GM19395 (cell line): ENCODE measurements around the gene MYOM3.

ENCODE experiments used
- ATAC-seq: cut with Tn5 transposase; IDR thresholded peaks from one replicate; pipeline ENCODE4 v1.9.1; 2021; ENCODE audit warnings: mild to moderate bottlenecking, moderate library complexity; ENCODE audit not compliant: unreplicated experiment

MYOM3 gene

GRCh38 chr1:24139222-24139489 is 27.2 kb upstream of the MYOM3 start:
- no peak for ATAC-seq

GRCh38 chr1:24138476-24139221 is 26.7 kb upstream of the MYOM3 start:
- no peak for ATAC-seq

GRCh38 chr1:24136956-24137539 is 25.1 kb upstream of the MYOM3 start:
- ATAC-seq: no peak

- no peak for ATAC-seq
These were observed 22.4 kb upstream of the MYOM3 start for GRCh38 chr1:24134376-24134775.

- no peak for ATAC-seq
These were observed 21.9 kb upstream of the MYOM3 start for GRCh38 chr1:24133819-24134218.

GRCh38 chr1:24130385-24130784 is 18.4 kb upstream of the MYOM3 start:
- no peak for ATAC-seq

GRCh38 chr1:24127801-24128363 is 15.9 kb upstream of the MYOM3 start:
- no peak for ATAC-seq

- no peak for ATAC-seq
These were observed 15.3 kb upstream of the MYOM3 start for GRCh38 chr1:24127134-24127800.

- ATAC-seq: no peak
These were observed 14.7 kb upstream of the MYOM3 start for GRCh38 chr1:24126672-24127023.

- ATAC-seq: no peak
These were observed 14.2 kb upstream of the MYOM3 start for GRCh38 chr1:24126018-24126671.

GRCh38 chr1:24125456-24125855 is 13.5 kb upstream of the MYOM3 start:
- no peak for ATAC-seq

GRCh38 chr1:24124980-24125379 is 13.0 kb upstream of the MYOM3 start:
- no peak for ATAC-seq

GRCh38 chr1:24123611-24124010 is 11.7 kb upstream of the MYOM3 start:
- no peak for ATAC-seq

- no peak for ATAC-seq
These were observed 10.8 kb upstream of the MYOM3 start for GRCh38 chr1:24122776-24123175.

GRCh38 chr1:24121406-24121805 is 9.5 kb upstream of the MYOM3 start:
- ATAC-seq: no peak

- ATAC-seq: no peak
These were observed 9.0 kb upstream of the MYOM3 start for GRCh38 chr1:24120965-24121364.

GRCh38 chr1:24119859-24120756 is 8.2 kb upstream of the MYOM3 start:
- no peak for ATAC-seq

- ATAC-seq: no peak
These were observed 7.5 kb upstream of the MYOM3 start for GRCh38 chr1:24119489-24119858.

GRCh38 chr1:24118410-24119242 is 6.7 kb upstream of the MYOM3 start:
- ATAC-seq: no peak
